Caco-2 (cell line): ENCODE measurements around the gene COL1A2. TPM values are rescaled to one million over a fixed set of nuclear protein-coding genes. Genes with fewer than 3 reads are reported as not detected.

ENCODE experiments used
- BruUV-seq: library from RNA; stranded (reverse); fragments of 400-500 nt; replicated peaks from 2 replicates; lab custom pipeline; 2021; lab: Mats Ljungman, UMichigan
- CTCF ChIA-PET: fragments of 300-600 bp; sonication (Branson Sonifier 250); formaldehyde crosslinking; loops from one replicate; lab custom pipeline; 2022; ENCODE audit warnings: antibody characterized with exemption; lab: Charles Lee
- POLR2A ChIA-PET: fragments of 300-600 bp; sonication (Branson Sonifier 250); formaldehyde crosslinking; loops from one replicate; lab custom pipeline; 2022; ENCODE audit warnings: antibody characterized with exemption; lab: Charles Lee
- DNase-seq, 2 experiments: peaks; one replicate each; pipeline versions ENCODE4 v3.0.0 to v3.0.0-alpha.2; 2020 to 2022
- H3K27me3 ChIP-seq: replicated peaks from 2 replicates; pipeline ENCODE4 v1.6.0; 2011; ENCODE audit warnings: low read length; ENCODE audit not compliant: control insufficient read depth, insufficient read depth
- H3K36me3 ChIP-seq: 2 replicates; pipeline ENCODE4 v1.5.1; 2011; ENCODE audit warnings: low read length; ENCODE audit not compliant: control insufficient read depth, insufficient read depth
- H3K4me1 ChIP-seq: fragments of 250-450 bp; sonication (Bioruptor Pico); 2 replicates; pipeline ENCODE4 v1.5.1; 2020; ENCODE audit warnings: mild to moderate bottlenecking
- H3K4me3 ChIP-seq: 2 replicates; pipeline ENCODE4 v1.5.1; 2011; ENCODE audit warnings: low read depth, mild to moderate bottlenecking, control low read depth, low read length
- H3K9me3 ChIP-seq: fragments of 250-450 bp; sonication (Bioruptor Pico); 2 replicates; pipeline ENCODE4 v1.5.1; 2020; ENCODE audit warnings: mild to moderate bottlenecking, moderate library complexity
- H3K27ac Mint-ChIP-seq: one replicate; pipeline ENCODE4 v1.8.0; 2022; ENCODE audit warnings: mixed read lengths; ENCODE audit not compliant: unreplicated experiment
- H3K27me3 Mint-ChIP-seq: one replicate; pipeline ENCODE4 v1.8.0; 2022; ENCODE audit warnings: mixed read lengths; ENCODE audit not compliant: insufficient read depth, unreplicated experiment
- H3K36me3 Mint-ChIP-seq: one replicate; pipeline ENCODE4 v1.8.0; 2022; ENCODE audit warnings: mild to moderate bottlenecking, mixed read lengths; ENCODE audit not compliant: insufficient read depth, unreplicated experiment
- H3K4me1 Mint-ChIP-seq: one replicate; pipeline ENCODE4 v1.8.0; 2022; ENCODE audit warnings: low read depth, mixed read lengths; ENCODE audit not compliant: unreplicated experiment
- H3K4me3 Mint-ChIP-seq: one replicate; pipeline ENCODE4 v1.8.0; 2022; ENCODE audit warnings: mild to moderate bottlenecking, moderate library complexity, mixed read lengths; ENCODE audit not compliant: unreplicated experiment
- H3K9me3 Mint-ChIP-seq: one replicate; pipeline ENCODE4 v1.8.0; 2022; ENCODE audit warnings: mixed read lengths; ENCODE audit not compliant: unreplicated experiment
- CTCF ChIP-seq, 2 experiments: fragments of 200-600 bp in 1 of 2; IDR thresholded peaks; 1 replicate in 1 of 2; 2 replicates in 1 of 2; pipeline versions ENCODE4 v1.5.1 to v1.8.0; 2011 to 2022; ENCODE audit warnings: antibody characterized with exemption in 1 of 2, control low read depth in 1 of 2, inconsistent platforms in 1 of 2, low read depth in 1 of 2, low read length in 1 of 2, mild to moderate bottlenecking in 1 of 2, moderate library complexity in 1 of 2; ENCODE audit not compliant: insufficient read depth in 1 of 2, severe bottlenecking in 1 of 2, unreplicated experiment in 1 of 2
- intact Hi-C: fragments of 100-400 bp; cut with micrococcal nuclease; formaldehyde crosslinking; loops from one replicate; pipeline ENCODE4 v1.10.0; 2022; ENCODE audit not compliant: unreplicated experiment
- total RNA-seq: library from RNA; stranded (reverse); gene quantifications from 2 replicates; pipeline ENCODE4 v1.2.3, GENCODE V29; 2022

The COL1A2 gene
- total RNA-seq, 1 experiment from 2014 or later: 2.6 TPM

DNA sequence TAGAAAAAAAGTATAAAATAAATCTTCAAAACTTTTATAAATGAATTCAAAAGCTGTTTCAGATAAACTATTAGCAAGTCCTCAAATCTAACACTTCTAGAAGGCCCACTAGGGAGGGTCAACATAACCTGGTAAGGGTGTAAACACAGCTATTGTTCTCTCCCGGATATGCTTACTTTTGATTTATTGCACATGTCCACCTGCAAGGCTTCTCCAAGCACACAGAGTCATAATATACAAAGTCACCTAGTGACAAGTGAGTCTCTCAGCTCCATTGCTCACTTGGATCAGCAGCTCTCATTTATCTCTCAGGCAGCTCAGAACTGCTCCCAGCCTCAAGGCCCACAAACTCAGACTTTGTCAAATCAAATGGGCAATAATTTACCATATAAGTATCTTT, 44.0 kb upstream of the COL1A2 start:
- no peak for TF ChIP-seq CTCF (IDR thresholded peaks at IDR 0.05; ENCODE audit: insufficient read depth in 1 of 2, low read depth in 1 of 2, low read length in 1 of 2, severe bottlenecking in 1 of 2, unreplicated experiment in 1 of 2)
- BruUV-seq: no TSS peak

GRCh38 chr7:94351703-94352102, 43.0 kb upstream of the COL1A2 start:
- Mint-ChIP-seq H3K4me3 (no peak overlapping the region), H3K27ac (no peak overlapping the region)
- BruUV-seq: no TSS peak

More for the DNA sequence above, 44.0 kb upstream of the COL1A2 start:
- POLR2A ChIA-PET: no interaction called here
- Mint-ChIP-seq H3K27me3 (peaks cover 4% of the 10 kb centered on the region), H3K27ac (no peak overlapping the region), H3K4me1 (no peaks in the 10 kb centered on the region), H3K4me3 (no peak overlapping the region), H3K9me3 (no peaks in the 10 kb centered on the region), H3K36me3 (no peaks in the 10 kb centered on the region)
- no peaks in the 10 kb centered on the region for H3K4me1 ChIP-seq
- CTCF ChIA-PET: no interaction called here
- intact Hi-C loops: no loop called here
- H3K9me3 ChIP-seq: no peaks in the 10 kb centered on the region
- H3K27me3 ChIP-seq: no peaks in the 10 kb centered on the region; the same call in 1 of the 2 replicates
- H3K36me3 ChIP-seq: no peaks in the 10 kb centered on the region
- DNase-seq: no peak
- no peak overlapping the region for H3K4me3 ChIP-seq

GRCh38 chr7:94352887-94353286, 41.8 kb upstream of the COL1A2 start:
- no TSS peak for BruUV-seq
- Mint-ChIP-seq H3K27me3 (peaks cover 4% of the 10 kb centered on the region), H3K36me3 (no peaks in the 10 kb centered on the region), H3K9me3 (no peaks in the 10 kb centered on the region), H3K4me1 (no peaks in the 10 kb centered on the region), H3K4me3 (no peak overlapping the region), H3K27ac (no peak overlapping the region)
- intact Hi-C loops: no loop called here
- H3K4me3 ChIP-seq: no peak overlapping the region
- no peak for DNase-seq
- CTCF ChIA-PET: no interaction called here
- POLR2A ChIA-PET: no interaction called here
- H3K4me1 ChIP-seq: no peaks in the 10 kb centered on the region
- H3K27me3 ChIP-seq: no peaks in the 10 kb centered on the region
- H3K9me3 ChIP-seq: no peaks in the 10 kb centered on the region
- H3K36me3 ChIP-seq: no peaks in the 10 kb centered on the region
- no peak for TF ChIP-seq CTCF (IDR thresholded peaks at IDR 0.05; ENCODE audit: insufficient read depth in 1 of 2, low read depth in 1 of 2, low read length in 1 of 2, severe bottlenecking in 1 of 2, unreplicated experiment in 1 of 2)

More at GRCh38 chr7:94351703-94352102, 43.0 kb upstream of the COL1A2 start:
- Histone ChIP-seq H3K9me3 (no peaks in the 10 kb centered on the region), H3K27me3 (no peaks in the 10 kb centered on the region), H3K4me1 (no peaks in the 10 kb centered on the region), H3K4me3 (no peak overlapping the region), H3K36me3 (no peaks in the 10 kb centered on the region)
- no peaks in the 10 kb centered on the region for H3K36me3 Mint-ChIP-seq
- no peak for TF ChIP-seq CTCF (IDR thresholded peaks at IDR 0.05; ENCODE audit: insufficient read depth in 1 of 2, low read depth in 1 of 2, low read length in 1 of 2, severe bottlenecking in 1 of 2, unreplicated experiment in 1 of 2)
- H3K9me3 Mint-ChIP-seq: no peaks in the 10 kb centered on the region
- CTCF ChIA-PET: no interaction called here
- H3K27me3 Mint-ChIP-seq: peaks cover 4% of the 10 kb centered on the region
- intact Hi-C loops: no loop called here
- H3K4me1 Mint-ChIP-seq: no peaks in the 10 kb centered on the region
- POLR2A ChIA-PET: no interaction called here
- DNase-seq: no peak
